Left lung (tissue), 14 donors: ENCODE data around the gene DHX29. TPM values are rescaled to one million over a fixed set of nuclear protein-coding genes. Genes with fewer than 3 reads are reported as not detected.

Experiments
- ATAC-seq: fragments of 200-7000 bp; cut with Tn5 transposase; one replicate; pipeline ENCODE4 v1.9.1; 2020; ENCODE audit warnings: moderate library complexity
- DNase-seq, 4 donors: peaks; one replicate each; pipeline ENCODE4 v3.0.0-alpha.2; 2013 to 2020
- H3K27ac ChIP-seq, 2 donors: fragments of 200-600 bp; sonication (generic) in 1 of 2; one replicate each; pipeline versions ENCODE4 v1.5.0 to v1.8.0; 2020 to 2021
- H3K27me3 ChIP-seq, 2 donors: fragments of 200-600 bp; sonication (generic) in 1 of 2; one replicate each; pipeline versions ENCODE4 v1.5.0 to v1.8.0; 2020 to 2021
- H3K36me3 ChIP-seq, 2 donors: fragments of 200-600 bp; sonication (generic) in 1 of 2; one replicate each; pipeline versions ENCODE4 v1.5.0 to v1.8.0; 2020 to 2021
- H3K4me1 ChIP-seq, 2 donors: fragments of 200-600 bp; one replicate each; pipeline ENCODE4 v1.8.0; 2021
- H3K4me3 ChIP-seq, 2 donors: fragments of 200-600 bp; sonication (generic) in 1 of 2; one replicate each; pipeline versions ENCODE4 v1.5.0 to v1.8.0; 2020 to 2021; ENCODE audit warnings: mild to moderate bottlenecking in 1 of 2
- H3K9me3 ChIP-seq, 2 donors: fragments of 200-600 bp; sonication (generic) in 1 of 2; one replicate each; pipeline versions ENCODE4 v1.5.0 to v1.8.0; 2020 to 2021
- CTCF ChIP-seq, 2 donors: fragments of 200-600 bp; sonication (generic) in 1 of 2; IDR thresholded peaks; one replicate each; pipeline versions ENCODE4 v1.5.0 to v1.8.0; 2021; ENCODE audit warnings: antibody characterized with exemption in 2 of 2
- intact Hi-C, 2 donors: fragments of 100-400 bp; cut with DNase I; formaldehyde crosslinking; loops; one replicate each; pipeline versions ENCODE4 v1.11.2 to v1.14.2; 2022
- long read RNA-seq, 12 donors: library from polyadenylated mRNA in 2 of 12; unstranded in 2 of 12; transcript quantifications; one replicate each; pipeline ENCODE4 v2.0.0 and lab custom pipeline, GENCODE V29; 2019 to 2026
- polyA plus RNA-seq, 6 donors: library from polyadenylated mRNA; unstranded; fragments of 120-200 nt; gene quantifications; one replicate each; pipeline ENCODE4 v1.2.1, GENCODE V29; 2013; ENCODE audit not compliant: insufficient read length in 6 of 6
- total RNA-seq, 2 donors: library from RNA; stranded (reverse); fragmentation: NEBNext Ultra II Directional; extraction: Animal tissue kit (Norgen Biotek cat#: 25700); gene quantifications; one replicate each; pipeline ENCODE4 v1.2.1, GENCODE V29; 2021
- donor health status: DM: no; HTN: yes; CAD: no.
- donor health status: DM: no; HTN: no; CAD: no.

DHX29 gene
- total RNA-seq (10 to 100 TPM; 26.4 to 26.9 TPM), polyA plus RNA-seq (10 to 100 TPM; 29.2 to 36.4 (median 33.3) TPM)
- long read RNA-seq, donor 1, full-length matches to known transcripts = 1 of 36 reads
- long read RNA-seq, donor 1, partial matches to known transcripts = 35 of 36 reads
- long read RNA-seq, donor 1, other reads (novel, unspliced or antisense) = 0 of 36 reads
- long read RNA-seq, donor 2, partial matches to known transcripts = 28 of 28 reads
- long read RNA-seq, donor 2, other reads (novel, unspliced or antisense) = 0 of 28 reads
- long read RNA-seq, donor 3, full-length matches to known transcripts = 1 of 7 reads
- long read RNA-seq, donor 3, partial matches to known transcripts = 6 of 7 reads
- long read RNA-seq, donor 3, other reads (novel, unspliced or antisense) = 0 of 7 reads
- long read RNA-seq, donor 4, partial matches to known transcripts = 37 of 39 reads
- long read RNA-seq, donor 4, other reads (novel, unspliced or antisense) = 2 of 39 reads
- long read RNA-seq, donor 5, full-length matches to known transcripts = 1 of 23 reads
- long read RNA-seq, donor 5, partial matches to known transcripts = 22 of 23 reads
- long read RNA-seq, donor 5, other reads (novel, unspliced or antisense) = 0 of 23 reads
- long read RNA-seq, donor 6, full-length matches to known transcripts = 4 of 37 reads
- long read RNA-seq, donor 6, partial matches to known transcripts = 33 of 37 reads
- long read RNA-seq, donor 6, other reads (novel, unspliced or antisense) = 0 of 37 reads
- long read RNA-seq, donor 7, full-length matches to known transcripts = 1 of 23 reads
- long read RNA-seq, donor 7, partial matches to known transcripts = 22 of 23 reads
- long read RNA-seq, donor 7, other reads (novel, unspliced or antisense) = 0 of 23 reads
- long read RNA-seq, donor 8, partial matches to known transcripts = 38 of 38 reads
- long read RNA-seq, donor 8, other reads (novel, unspliced or antisense) = 0 of 38 reads
- long read RNA-seq, donor 9 = 0 reads
- long read RNA-seq, donor 10, partial matches to known transcripts = 36 of 36 reads
- long read RNA-seq, donor 10, other reads (novel, unspliced or antisense) = 0 of 36 reads
- long read RNA-seq, donor 11, partial matches to known transcripts = 28 of 28 reads
- long read RNA-seq, donor 11, other reads (novel, unspliced or antisense) = 0 of 28 reads
- long read RNA-seq, donor 12, full-length matches to known transcripts = 3 of 20 reads
- long read RNA-seq, donor 12, partial matches to known transcripts = 17 of 20 reads
- long read RNA-seq, donor 12, other reads (novel, unspliced or antisense) = 0 of 20 reads

- intact Hi-C loops = no loop called here
These were observed at the start of gene DHX29, which contains the start of gene MTREX for GRCh38 chr5:55307383-55308253. TSS of gene DHX29 (minus strand) at chr5:55307694. CDS start at chr5:55307573, 121 bp downstream. TSS of gene MTREX (plus strand) at chr5:55307989. CDS start at chr5:55308014, 25 bp downstream.

GRCh38 chr5:55356896-55357295, 49.4 kb upstream of the DHX29 start:
- H3K4me1 ChIP-seq = no peaks in the 10 kb centered on the region
- H3K4me3 ChIP-seq = no peak overlapping the region
- H3K9me3 ChIP-seq = no peaks in the 10 kb centered on the region
- no peak for TF ChIP-seq CTCF (IDR thresholded peaks at IDR 0.05)
- intact Hi-C loops = no loop called here
- ATAC-seq = no peak
- H3K27me3 ChIP-seq = no peaks in the 10 kb centered on the region
- H3K36me3 ChIP-seq = peaks cover 0 to 85% of the 10 kb centered on the region in 2 donors
- no peak for DNase-seq
- no peak overlapping the region for H3K27ac ChIP-seq

More at GRCh38 chr5:55307383-55308253, at the start of gene DHX29, which contains the start of gene MTREX:
- DNase-seq = peak; percentile 93 to 97 (median 95)
- H3K36me3 ChIP-seq = no peaks in the 10 kb centered on the region
- H3K9me3 ChIP-seq = peaks cover 0 to 6% of the 10 kb centered on the region in 2 donors
- peaks cover 18 to 62% of the 10 kb centered on the region in 2 donors for H3K4me1 ChIP-seq
- no peaks in the 10 kb centered on the region for H3K27me3 ChIP-seq
- H3K27ac ChIP-seq = peak within 1 kb of the TSS; percentile 96 to 97
- peak within 1 kb of the TSS; percentile 80 to 82 for H3K4me3 ChIP-seq
- TF ChIP-seq CTCF (IDR thresholded peaks at IDR 0.05) = no peak
- peak; percentile 95 for ATAC-seq

- ATAC-seq (no peak), DNase-seq (no peak)
- intact Hi-C loops = no loop called here
- no peak for TF ChIP-seq CTCF (IDR thresholded peaks at IDR 0.05)
- Histone ChIP-seq H3K4me3 (no peak overlapping the region), H3K36me3 (peaks cover 0 to 96% of the 10 kb centered on the region in 2 donors), H3K4me1 (no peaks in the 10 kb centered on the region), H3K9me3 (no peaks in the 10 kb centered on the region), H3K27ac (no peak overlapping the region), H3K27me3 (no peaks in the 10 kb centered on the region)
These were observed 43.3 kb upstream of the DHX29 start for GRCh38 chr5:55350754-55351153.

- Histone ChIP-seq H3K27me3 (no peaks in the 10 kb centered on the region), H3K4me3 (no peak overlapping the region), H3K36me3 (peaks cover 0 to 87% of the 10 kb centered on the region in 2 donors), H3K4me1 (no peaks in the 10 kb centered on the region), H3K9me3 (no peaks in the 10 kb centered on the region), H3K27ac (no peak overlapping the region)
- intact Hi-C loops = no loop called here
- no peak for ATAC-seq
- TF ChIP-seq CTCF (IDR thresholded peaks at IDR 0.05) = no peak
- no peak for DNase-seq
These were observed 40.3 kb upstream of the DHX29 start for GRCh38 chr5:55347786-55348185.
